HG03196 (cell line): Measurements from ENCODE around the gene SMYD1.

Source experiments
- ATAC-seq: cut with Tn5 transposase; IDR thresholded peaks from one replicate; pipeline ENCODE4 v1.9.1; 2021; ENCODE audit not compliant: unreplicated experiment

Gene SMYD1

DNA sequence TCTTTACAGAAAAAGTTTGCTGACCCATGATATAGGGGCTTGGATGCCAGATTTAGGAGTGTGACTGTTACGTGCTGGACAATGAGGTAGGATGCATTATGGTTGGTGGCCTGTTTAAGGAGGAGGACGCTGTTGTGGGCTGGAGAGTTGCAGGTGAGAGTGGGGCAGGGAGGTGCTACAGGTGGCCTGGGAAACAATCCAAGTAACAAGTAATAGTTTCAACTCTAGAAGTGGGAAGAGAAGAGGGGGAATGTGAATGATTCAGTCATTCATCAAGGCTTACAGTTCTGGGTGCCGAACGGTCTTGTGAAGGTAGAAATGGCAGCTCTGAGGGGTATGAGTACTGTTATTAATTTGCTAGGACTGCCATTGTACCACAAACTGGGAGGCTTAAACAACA is 54.1 kb downstream of the SMYD1 start:
- ATAC-seq: no peak

- no peak for ATAC-seq
Measured at GRCh38 chr2:88122141-88122884, 54.7 kb downstream of the SMYD1 start.

DNA sequence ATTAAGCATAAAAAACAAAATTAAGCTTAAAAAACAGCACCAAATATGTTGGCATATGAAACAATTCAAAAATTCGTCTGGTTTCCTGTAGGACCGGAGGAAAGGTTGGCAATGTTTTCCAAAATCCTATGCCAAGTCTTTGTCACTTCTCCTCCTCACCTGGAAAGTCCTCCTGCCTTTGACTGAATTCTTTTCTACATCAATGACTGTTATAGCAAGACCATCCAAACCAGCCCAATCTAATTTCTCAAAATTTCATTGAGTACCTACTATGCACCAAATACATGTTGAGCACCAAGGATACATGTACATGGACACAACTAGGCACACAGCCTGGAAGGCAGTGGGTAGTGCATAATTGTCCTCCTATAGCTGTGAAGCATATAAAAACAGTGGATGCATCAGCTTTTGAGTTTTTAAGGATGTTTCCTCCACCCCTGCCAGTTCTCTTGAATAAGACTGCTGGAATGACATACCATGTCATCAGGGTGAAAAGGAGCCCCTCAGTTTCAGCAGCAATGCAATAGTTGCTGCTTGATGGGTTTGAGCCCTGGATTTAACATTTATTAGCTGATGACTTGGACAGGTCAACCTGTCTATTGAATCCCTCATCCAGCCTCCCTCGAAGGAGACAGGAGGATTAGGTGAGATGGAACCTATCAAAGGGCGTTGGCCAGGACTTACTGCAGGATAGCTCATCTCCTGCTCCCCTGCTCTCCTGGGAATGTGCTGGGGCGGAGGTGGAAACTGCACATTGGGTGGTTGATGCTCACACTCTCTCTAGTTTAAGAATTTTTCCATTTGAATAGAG is 55.7 kb downstream of the SMYD1 start:
- no peak for ATAC-seq

DNA sequence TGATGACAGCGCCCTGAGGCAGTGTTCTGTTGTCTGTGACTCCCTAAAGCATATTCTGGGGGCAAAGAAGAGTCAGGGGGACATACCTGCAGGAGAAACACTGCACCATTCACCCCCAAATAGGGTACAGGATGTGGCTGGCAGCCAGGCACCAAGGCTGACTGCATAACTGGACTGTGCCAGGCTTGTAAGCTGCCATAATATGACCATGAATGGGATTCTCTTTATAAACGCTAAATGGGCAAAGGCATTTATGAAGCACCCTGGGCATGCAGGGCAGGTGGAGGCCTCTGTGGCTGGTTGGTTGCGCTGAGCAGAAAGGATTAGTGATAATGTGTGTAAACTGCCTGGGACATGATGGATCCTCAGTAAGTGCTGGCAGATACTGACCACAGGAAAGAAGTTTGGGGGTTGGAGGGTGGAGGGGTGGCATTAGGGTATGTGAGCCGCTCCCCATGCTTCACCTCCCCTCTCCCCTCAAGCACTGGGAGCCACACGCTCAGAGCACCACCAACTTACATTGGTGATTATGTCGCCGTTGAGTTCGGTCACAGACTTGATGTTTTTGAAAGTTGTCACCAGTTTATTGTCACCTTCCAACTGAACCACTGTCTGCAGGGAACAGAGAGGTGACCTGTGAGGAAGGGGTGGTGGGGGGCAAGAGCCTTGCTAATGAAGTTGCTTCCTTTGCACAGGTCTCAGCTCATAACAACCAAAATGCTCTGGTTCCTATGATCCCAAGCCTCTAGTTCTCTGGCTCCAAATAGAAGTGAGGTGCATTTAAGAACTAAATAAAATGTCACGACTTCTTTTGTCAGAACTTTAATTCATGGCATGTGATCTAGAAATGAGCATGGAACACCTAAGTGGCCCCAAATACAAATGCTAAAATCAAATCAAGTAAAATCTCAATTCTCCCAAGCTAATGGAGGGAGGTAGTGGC is 56.6 kb downstream of the SMYD1 start:
- no peak for ATAC-seq

DNA sequence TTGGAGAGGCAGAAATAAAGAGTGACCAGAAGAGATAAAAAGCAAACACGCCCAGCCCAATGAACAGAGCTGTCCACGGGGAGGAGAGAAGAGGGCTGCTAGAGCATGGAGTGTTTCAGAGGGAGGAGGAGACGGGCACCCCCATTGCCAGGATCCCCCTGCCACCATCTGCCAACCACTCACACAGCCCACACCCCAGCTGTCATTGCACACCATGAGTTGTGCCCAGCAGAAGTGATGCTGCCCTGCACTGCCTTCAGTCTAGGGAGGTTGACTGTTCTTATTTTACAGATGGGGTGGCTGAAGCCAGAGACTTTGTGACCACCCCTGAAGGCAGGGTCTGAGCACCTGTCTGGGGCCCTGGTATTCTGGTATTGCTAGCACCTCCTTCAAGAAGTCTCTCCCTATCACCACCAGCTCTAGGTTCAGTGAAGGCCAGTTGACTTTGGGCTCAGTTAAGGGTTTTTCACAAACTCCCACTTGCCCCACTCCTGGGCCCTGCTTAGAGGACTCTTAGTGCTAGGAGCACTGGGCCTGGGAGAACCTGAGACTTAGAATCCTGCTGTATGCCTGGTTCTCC is 57.8 kb downstream of the SMYD1 start:
- ATAC-seq: no peak

DNA sequence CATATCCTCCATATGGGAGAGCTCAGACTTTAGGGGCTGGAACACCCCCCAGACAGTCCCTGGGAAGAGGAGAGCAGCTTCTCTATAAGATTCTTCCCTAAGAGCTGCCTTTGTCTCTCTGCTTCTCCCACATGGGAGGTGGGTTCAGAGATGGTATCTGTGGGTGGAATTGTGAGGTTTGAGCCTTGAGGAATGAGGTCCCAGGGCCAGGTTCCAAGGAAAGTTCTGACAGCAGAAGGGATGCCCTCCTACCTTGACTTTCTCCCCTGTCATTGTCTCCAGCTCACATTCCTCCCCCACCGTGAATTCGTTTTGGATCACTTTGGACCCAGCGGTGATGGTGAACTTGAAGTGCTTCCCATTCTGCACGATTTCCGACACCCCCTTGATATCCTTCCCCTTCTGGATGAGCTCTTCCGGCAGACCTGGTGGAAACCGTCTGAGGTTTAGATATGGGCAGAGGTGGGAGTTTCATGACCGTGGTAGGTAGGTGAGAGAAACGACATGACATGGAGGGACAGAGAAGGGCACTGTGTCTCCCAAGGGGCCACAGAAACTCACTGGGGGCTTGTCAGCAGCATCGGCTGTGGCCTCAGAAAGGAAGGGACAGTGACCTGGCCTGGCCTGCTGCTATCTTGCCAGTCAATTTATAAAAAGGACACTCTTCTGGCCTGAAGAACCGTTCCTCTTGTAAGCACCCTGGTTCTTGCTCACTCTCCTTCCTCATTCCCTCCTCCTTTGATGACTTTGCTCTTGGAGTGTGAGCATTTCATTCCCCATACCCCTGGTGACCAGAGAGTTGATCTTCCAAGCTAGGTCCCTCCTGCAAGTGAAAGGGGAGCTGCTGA is 58.5 kb downstream of the SMYD1 start:
- ATAC-seq: no peak

- ATAC-seq: no peak
Measured at GRCh38 chr2:88126772-88127637, 59.4 kb downstream of the SMYD1 start.

GRCh38 chr2:88127638-88127887 is 59.9 kb downstream of the SMYD1 start:
- ATAC-seq: no peak

DNA sequence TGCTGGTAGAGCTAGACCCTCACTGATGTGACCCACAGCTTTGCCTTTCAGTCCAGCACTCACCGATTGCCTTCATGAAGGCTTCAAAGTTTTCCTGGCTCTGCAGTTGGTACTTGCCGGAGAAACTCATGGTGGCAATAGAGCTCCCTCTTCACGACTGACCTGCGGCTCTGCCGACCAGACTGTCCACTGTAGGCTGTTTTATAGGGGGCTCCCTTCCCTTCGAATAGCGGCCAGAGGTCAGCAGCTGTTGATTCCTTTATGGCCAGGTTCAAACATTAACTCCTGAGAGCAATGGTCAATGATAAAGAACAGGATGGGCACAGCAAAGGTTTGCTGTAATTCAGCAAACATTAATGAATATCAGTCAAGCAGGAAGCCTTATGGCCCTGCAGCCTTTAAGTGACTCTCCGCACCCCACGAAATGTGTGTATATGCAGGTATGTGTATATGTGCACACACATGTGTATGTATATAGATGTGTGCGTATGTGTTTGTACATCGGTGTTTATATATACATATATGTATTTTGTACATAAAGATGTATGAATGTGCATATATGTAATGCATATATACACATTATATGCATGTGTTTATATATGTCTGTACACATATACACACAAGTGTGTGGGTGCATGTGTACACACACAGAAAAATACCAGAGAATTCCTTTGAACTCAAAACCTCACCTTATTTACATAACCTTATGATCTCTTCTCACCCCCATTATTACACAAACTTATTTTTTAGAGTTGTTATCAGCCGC is 60.4 kb downstream of the SMYD1 start, which contains the start of gene FABP1:
Gene FABP1 (minus strand): TSS at position 175 of the 766 bp plus-strand sequence. CDS start 45 bp downstream, at position 130.
- no peak for ATAC-seq

DNA sequence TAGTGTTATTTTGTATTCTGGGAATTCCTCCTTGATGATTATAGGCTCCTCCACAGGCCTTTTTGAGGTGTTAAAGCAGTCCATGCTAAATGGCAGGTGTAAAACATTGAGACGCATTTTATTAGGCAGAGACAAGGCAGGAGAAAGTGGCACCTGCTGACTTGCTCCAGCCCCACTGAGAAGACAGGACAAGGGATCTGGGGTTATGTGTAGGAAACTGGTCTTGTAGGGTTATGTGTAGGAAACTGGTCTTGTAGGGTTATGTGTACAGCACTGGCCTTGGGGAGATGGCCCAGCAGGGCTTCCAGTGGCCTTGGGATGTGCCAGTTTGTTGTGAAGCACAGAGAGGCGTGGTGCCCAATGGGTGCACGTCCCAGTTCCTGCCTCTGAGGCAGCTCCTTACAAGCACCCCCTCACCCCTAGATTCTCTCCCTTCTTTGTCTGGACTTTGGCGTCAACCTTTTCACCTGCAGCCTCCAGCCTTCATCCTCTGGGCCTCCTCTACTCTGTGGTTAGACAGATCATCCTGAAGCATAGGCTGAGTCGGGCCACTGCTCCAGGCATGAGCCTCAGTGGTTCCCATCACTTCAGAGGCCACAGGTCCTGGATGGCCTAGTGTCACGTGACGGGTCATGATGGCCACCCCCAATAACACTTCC is 61.2 kb downstream of the SMYD1 start:
- no peak for ATAC-seq

DNA sequence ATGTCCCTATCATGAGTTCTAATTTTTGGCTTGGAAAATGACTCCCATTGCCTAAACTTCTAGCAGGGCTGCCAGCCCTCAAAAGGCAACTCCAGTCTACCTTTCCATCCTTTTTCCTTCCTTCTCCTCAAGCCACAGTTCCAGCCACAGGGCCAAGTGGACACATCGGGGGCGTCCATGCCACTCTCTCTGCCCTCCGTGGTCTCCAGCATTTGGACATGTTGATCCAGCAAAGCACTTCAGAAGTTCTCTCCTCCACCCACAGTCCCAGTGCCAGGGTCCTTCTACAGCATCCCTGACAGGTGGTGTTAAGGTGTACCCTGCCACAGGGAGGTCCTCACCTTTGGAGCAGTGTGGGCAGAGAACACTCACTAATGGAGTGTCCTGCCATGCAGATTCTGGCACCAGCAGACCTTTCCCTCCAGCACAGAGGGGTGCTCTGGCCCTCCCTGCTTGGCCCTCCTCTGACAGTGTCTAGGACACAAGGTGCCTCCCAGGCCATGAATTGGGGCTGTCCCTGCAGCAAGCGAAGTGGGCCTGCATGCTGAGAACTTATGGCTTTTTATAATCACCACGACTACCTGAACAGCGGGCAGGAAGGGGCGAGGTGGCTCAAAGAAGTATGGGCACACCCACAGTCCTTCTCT is 61.8 kb downstream of the SMYD1 start:
- ATAC-seq: no peak

GRCh38 chr2:88131201-88131998 is 63.8 kb downstream of the SMYD1 start:
- ATAC-seq: no peak

GRCh38 chr2:88131999-88132368 is 64.4 kb downstream of the SMYD1 start:
- ATAC-seq: no peak

DNA sequence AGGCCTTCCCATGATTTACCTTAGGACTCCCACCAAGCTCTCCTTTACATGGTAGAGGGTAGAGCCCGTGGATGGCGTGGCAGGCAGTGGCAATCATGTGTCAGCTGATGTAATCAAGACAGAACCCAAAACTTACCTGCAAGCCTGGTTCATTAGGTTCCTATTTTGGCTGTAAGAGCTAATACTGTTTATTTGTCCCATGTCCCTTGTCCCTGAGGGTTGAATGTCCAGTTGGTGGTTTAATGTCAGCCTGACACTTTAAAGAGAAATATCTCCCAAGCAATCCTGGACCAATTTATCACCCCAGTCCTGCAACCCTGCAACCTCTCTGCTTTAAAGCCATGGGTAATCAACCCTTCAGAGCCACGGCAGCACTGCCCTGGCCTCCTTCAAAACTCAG is 66.2 kb downstream of the SMYD1 start:
- ATAC-seq: no peak

- no peak for ATAC-seq
Measured at GRCh38 chr2:88136817-88137216, 69.2 kb downstream of the SMYD1 start.

GRCh38 chr2:88137833-88138232 is 70.2 kb downstream of the SMYD1 start:
- no peak for ATAC-seq

DNA sequence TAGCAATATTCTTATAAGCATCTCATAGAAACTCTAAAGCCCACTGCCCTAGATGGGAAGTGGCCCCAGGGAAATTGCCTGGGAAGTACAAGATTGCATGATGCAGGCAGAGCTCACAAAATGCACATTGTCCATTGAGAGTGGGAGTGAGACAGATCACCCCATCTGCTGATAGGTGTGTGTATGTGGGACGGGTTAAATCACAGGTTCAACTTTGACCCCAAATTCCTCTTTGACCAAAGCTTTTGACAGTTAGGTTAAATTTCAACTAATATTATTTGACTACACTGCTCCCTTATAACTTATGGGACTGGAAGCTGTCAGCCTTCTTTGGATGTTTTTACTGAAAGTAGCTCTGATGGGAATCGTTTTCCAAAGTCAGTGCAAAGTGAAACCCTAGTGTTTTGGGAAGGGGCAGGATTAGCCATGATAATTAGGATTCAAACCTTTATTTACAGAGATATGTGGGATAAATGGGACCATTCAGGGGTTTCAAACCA is 71.6 kb downstream of the SMYD1 start:
- ATAC-seq: no peak
